ENCODE data around the gene CACNG4.

Gene CACNG4

GRCh38 chr17:66963909-66964771 is at the start of gene CACNG4:
Gene CACNG4 (plus strand): TSS chr17:66964707. CDS start chr17:66964912, 205 bp downstream.
- no peak for DNase-seq

DNA sequence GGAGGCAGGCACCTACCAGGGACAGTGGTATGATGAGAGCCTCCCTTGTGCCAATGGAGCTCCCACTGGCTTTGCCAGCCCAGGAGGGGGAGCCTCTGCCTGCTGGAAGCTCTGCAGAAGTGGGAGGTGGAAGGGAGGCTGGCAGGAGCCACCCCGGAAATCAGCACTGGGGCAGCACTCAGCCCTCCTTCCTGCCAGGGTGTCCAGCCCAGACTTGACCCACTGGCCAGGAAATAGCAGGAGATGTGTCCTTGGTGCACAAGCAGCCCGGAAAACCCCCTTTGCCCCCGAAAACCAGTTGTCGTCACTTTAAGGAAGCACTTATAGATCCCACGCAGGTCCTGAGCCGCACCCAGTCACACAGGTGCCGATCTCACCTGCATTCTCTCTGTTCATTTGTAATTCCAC is 49.3 kb upstream of the CACNG4 start:
- DNase-seq: no peak

GRCh38 chr17:66915792-66916191 is 48.7 kb upstream of the CACNG4 start:
- DNase-seq: no peak

GRCh38 chr17:66916946-66917345 is 47.6 kb upstream of the CACNG4 start:
- DNase-seq: no peak

GRCh38 chr17:66918896-66919295 is 45.6 kb upstream of the CACNG4 start:
- no peak for DNase-seq

DNA sequence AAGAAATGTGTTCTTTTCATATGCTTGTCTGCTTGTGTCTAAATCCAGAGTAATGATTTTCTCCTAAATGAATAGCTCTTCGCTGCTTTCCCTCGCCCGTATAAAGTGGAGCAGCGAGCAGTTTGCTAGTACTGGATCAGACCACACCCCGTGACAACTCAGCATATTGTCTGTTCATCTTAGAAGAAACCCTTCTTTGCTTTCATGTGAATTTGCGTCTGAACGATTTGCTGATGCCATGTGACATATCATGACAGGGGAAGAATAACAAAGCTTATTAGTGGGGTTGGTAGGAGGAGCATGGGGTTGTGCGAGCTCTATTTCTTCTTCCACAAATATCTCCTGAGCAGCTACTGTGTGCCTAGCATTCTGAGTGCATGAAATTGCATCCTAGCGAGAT is 44.1 kb upstream of the CACNG4 start:
- no peak for DNase-seq

DNA sequence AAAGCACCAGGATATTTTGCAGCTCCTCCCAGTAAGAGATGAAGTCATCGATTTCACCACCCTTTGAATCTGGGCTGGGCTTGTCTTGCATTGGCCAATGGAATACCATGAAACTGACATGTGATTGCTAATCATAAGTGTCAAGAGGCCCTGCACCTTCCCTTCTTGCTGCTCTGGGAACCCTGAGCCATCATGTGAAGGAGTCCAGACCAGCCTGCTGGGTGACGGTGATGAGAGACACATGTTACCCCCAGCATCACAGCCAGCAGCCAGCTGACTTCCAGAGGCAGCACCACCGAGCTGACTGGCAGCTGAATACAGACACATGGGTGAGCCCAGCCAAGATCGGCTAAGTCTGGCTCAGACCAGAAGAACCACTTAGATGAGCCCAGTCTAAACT is 43.6 kb upstream of the CACNG4 start:
- DNase-seq: no peak

GRCh38 chr17:66923886-66924285 is 40.6 kb upstream of the CACNG4 start:
- DNase-seq: no peak

DNA sequence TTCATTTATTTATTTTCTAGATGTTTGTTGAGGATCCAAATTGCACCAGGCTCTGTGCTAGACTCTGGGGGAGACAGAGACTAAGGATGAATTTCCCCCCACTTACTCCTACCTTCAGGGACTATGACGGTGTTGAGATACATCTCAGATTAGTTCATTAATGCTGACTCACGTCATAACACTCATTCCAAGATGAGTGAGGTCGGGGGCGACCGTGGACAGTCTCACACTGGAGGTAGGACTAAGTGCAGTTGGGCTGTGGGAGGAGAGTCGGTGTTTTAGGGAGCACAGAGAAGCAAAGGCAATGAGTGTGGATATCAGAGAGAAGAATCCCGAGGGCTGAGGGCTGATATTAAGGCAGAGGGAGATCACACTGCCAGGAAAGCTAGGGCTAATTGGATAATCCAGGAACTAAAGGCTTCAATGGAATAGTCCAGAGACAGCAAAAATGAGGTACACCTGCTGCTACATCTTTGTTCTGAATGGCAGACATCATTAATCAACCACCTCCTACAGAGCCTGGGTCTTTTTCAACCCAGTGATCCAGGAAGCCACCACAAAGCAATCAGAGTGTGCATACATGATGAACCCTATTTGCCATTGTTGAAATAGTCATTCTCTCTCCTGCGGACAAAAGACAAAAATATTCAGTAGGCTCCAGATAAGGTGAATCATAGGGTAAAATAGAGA is 38.6 kb upstream of the CACNG4 start:
- no peak for DNase-seq

- no peak for DNase-seq
Measured at GRCh38 chr17:66928949-66929348, 35.6 kb upstream of the CACNG4 start.

- DNase-seq: no peak
Measured at GRCh38 chr17:66929591-66929990, 34.9 kb upstream of the CACNG4 start.

DNA sequence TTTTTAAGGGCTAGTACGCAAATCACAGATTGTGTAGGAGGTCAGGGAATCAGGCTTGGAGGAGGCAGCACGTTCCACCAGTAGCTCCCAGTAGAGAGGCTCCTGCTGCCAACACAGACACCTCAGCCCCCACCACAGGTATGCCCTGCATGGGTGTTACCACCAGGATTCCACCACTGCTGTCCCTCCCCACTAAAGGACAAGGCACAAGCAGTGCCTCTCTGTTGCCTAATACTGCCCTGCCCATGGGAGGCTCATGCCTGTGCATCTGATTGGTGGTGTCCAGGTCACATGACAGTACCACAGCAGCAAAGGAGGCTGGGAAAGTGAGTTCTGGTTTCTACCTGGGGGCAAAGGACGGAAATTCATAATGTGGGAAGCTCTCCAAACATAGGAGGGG is 33.6 kb upstream of the CACNG4 start:
- no peak for DNase-seq

- DNase-seq: no peak
Measured at GRCh38 chr17:66932311-66932710, 32.2 kb upstream of the CACNG4 start.

GRCh38 chr17:66934040-66934439 is 30.5 kb upstream of the CACNG4 start:
- no peak for DNase-seq

DNA sequence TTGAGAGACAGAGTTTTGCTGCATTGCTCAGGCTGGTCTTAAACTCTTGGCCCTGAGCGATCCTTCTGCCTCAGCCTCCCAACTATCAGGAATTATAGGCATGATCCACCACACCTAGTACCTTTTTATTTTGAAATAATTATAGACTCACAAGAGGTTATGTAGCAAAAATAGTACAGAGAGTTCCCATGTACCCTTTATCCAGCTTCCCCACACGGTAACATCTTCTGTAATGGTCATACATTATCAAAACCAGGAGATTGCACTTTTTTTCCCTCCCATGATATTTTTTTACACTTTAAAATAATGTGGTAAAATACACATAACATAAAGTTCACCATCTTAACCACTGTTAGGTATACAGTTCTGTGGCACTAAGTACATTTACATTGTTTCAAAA is 28.8 kb upstream of the CACNG4 start:
- DNase-seq: no peak

DNA sequence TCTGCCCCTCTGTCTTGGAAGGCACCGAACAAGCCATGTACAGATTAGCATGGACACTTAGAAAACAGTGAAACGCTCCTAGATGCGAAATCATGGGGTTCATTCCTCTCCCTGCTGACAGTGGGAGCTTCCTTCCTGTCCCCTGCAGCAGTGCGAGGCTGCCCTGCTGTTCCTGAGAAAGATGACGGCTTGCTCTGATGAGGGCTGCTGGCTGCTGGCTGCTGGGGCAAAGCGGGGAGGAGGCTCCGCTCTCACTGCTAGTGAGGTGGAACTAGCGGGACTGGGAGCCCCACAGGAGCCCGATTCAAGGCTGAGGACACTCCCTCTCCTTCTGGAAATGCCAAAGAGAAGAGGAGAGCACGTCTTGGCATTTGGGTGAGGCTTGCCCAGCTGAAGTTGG is 25.9 kb upstream of the CACNG4 start:
- no peak for DNase-seq

DNA sequence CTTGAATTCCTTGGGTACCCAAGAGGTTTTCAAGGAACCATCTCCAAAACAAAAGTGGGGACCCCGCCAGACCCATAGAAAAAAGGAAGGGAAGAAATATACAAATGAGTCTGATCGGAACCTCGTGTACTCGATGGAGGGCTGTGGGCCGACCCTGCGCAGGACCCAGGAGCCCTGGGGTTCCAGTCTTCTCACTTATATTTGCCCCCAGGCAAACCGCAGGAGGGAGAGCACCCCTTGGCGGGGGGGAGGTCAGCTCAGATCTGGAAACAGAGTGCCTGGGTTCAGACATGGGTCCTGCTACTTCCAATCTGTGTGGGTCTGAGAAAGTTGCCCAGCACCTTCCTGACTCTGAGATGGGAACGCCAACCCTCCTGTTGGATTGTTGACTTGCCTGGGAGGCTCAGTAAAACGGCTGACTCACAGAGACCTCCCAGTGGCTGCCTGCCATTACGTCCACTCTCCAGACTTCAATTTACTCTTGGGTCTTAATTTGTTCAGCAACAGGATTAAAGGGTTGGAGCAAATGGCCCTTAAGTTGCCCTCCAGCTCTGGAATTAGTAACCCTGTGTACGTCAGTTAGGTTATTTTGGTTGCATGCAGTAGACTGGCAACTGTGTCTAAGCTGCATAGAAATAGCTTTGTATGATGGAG is 24.9 kb upstream of the CACNG4 start:
- DNase-seq: no peak

GRCh38 chr17:66941249-66941648 is 23.3 kb upstream of the CACNG4 start:
- DNase-seq: no peak

DNA sequence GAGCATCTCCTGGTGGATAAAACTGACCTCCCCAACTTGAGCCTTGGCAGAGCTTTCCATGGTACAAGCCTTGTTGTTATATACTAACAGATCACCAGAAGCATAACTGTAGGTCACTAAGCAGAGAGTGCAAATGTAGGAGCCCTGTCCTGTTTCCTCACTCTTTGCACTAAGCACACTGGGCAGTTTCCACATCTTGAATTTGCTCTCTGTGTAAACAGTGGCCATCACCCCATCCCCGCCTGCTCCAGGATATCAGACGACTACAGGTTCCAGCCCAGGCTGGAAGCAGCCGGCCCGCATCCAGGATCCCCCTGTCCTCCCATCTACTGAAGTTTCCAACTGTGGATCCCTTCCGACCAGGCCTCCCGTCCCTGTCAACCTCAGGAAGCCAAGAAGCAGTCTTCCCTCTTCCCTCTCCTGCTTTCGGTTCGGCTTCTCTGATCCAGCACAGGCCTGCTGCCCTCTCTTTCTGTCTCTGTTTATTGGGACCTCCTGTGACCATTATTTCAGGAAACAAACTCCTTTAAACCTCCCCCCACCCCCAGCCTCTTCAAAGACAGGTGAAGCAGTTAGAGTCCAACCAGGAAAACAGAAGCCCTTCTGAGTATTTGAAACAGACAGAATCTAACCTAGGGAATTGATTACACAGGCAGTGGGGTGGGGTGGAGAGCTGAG is 22.6 kb upstream of the CACNG4 start:
- no peak for DNase-seq

GRCh38 chr17:66942451-66943264 is 21.8 kb upstream of the CACNG4 start:
- no peak for DNase-seq

GRCh38 chr17:66943484-66943883 is 21.0 kb upstream of the CACNG4 start:
- no peak for DNase-seq

All from CD4-positive, alpha-beta T cell treated with Interleukin-12 subunit alpha and Interleukin-12 subunit beta, for 1 hour (primary cell).